ENCODE results near the gene MAML3.

The MAML3 gene

DNA sequence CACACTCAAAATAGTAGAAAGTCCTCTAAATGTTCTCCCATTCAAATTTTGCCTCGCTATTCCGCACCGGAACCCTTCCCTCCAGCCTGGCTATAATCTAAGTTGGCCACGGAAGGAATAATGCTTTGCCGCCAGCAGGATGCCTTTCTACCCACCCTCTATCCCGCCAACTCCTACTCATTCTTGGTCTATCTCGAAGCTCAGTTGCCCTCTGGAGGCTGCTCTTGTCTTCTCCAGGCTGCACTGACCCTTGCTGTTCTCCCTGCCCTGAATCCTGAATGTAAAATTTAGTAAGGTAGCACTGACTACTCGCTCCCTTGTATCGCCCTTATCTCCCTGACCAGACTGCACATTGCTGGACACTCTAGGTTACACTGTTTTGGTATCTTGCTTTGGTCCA, 275.9 kb downstream of the MAML3 start:
- TF ChIP-seq TEAD4 (IDR thresholded peaks at IDR 0.05), result no peak
- no peak for TF ChIP-seq FOXM1 (IDR thresholded peaks at IDR 0.05; ENCODE audit: borderline replicate concordance, low read depth)
- TF ChIP-seq TAF1 (IDR thresholded peaks at IDR 0.05; ENCODE audit: low read depth), result no peak
- TF ChIP-seq CEBPB (IDR thresholded peaks at IDR 0.05), result no peak
- no peak for TF ChIP-seq EP300 (IDR thresholded peaks at IDR 0.05; ENCODE audit: borderline replicate concordance)
- TF ChIP-seq RAD21 (IDR thresholded peaks at IDR 0.05; ENCODE audit: low read depth), result no peak
- TF ChIP-seq ZBTB7A (IDR thresholded peaks at IDR 0.05; ENCODE audit: low read depth), result no peak
- TF ChIP-seq, protein P1, sequence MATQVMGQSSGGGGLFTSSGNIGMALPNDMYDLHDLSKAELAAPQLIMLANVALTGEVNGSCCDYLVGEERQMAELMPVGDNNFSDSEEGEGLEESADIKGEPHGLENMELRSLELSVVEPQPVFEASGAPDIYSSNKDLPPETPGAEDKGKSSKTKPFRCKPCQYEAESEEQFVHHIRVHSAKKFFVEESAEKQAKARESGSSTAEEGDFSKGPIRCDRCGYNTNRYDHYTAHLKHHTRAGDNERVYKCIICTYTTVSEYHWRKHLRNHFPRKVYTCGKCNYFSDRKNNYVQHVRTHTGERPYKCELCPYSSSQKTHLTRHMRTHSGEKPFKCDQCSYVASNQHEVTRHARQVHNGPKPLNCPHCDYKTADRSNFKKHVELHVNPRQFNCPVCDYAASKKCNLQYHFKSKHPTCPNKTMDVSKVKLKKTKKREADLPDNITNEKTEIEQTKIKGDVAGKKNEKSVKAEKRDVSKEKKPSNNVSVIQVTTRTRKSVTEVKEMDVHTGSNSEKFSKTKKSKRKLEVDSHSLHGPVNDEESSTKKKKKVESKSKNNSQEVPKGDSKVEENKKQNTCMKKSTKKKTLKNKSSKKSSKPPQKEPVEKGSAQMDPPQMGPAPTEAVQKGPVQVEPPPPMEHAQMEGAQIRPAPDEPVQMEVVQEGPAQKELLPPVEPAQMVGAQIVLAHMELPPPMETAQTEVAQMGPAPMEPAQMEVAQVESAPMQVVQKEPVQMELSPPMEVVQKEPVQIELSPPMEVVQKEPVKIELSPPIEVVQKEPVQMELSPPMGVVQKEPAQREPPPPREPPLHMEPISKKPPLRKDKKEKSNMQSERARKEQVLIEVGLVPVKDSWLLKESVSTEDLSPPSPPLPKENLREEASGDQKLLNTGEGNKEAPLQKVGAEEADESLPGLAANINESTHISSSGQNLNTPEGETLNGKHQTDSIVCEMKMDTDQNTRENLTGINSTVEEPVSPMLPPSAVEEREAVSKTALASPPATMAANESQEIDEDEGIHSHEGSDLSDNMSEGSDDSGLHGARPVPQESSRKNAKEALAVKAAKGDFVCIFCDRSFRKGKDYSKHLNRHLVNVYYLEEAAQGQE (IDR thresholded peaks at IDR 0.05; ENCODE audit: low read depth), result no peak
- no peak for TF ChIP-seq EGR1 (IDR thresholded peaks at IDR 0.05)
- TF ChIP-seq, protein P2, sequence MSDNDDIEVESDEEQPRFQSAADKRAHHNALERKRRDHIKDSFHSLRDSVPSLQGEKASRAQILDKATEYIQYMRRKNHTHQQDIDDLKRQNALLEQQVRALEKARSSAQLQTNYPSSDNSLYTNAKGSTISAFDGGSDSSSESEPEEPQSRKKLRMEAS (IDR thresholded peaks at IDR 0.05), result no peak
- TF ChIP-seq, protein P3, sequence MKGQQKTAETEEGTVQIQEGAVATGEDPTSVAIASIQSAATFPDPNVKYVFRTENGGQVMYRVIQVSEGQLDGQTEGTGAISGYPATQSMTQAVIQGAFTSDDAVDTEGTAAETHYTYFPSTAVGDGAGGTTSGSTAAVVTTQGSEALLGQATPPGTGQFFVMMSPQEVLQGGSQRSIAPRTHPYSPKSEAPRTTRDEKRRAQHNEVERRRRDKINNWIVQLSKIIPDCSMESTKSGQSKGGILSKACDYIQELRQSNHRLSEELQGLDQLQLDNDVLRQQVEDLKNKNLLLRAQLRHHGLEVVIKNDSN (IDR thresholded peaks at IDR 0.05), result no peak
- no peak for TF ChIP-seq CREB1 (IDR thresholded peaks at IDR 0.05; ENCODE audit: low read depth)
- no peak for TF ChIP-seq TCF12 (IDR thresholded peaks at IDR 0.05; ENCODE audit: low read depth)
- TF ChIP-seq NFIC (IDR thresholded peaks at IDR 0.05), result no peak
- no peak for TF ChIP-seq YY1 (IDR thresholded peaks at IDR 0.05; ENCODE audit: low read depth)

DNA sequence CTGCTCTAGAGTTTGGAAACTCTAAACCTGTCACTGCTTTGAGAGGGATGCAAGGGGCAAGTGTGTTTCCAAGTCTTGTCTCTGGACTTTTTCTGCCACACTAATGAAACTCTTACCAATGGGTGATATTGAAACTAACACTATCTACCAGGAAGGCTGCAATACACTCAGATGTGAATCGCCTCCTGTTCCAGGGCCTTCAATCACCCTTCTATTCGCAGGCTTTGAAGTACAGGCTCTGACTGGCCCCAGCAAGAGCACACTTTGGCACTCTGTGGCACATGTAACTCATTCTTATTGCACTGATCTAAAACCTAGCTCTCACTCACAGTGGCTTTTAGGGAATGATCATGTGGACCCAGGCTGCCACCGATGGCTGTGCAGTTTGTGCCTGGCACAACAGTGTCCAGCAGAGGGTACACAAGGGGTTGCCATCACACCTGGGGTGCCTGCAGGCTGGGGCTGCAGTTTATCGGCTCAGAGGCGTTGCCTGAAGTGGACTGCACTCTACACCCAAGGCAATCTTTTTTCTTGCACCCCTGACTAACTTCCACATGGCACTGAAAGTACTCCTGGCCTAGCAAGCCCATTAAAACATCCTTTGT, 277.5 kb downstream of the MAML3 start:
- TF ChIP-seq NFIC (IDR thresholded peaks at IDR 0.05) (no peak), TAF1 (IDR thresholded peaks at IDR 0.05; ENCODE audit: low read depth) (no peak), CREB1 (IDR thresholded peaks at IDR 0.05; ENCODE audit: low read depth) (no peak), ZBTB7A (IDR thresholded peaks at IDR 0.05; ENCODE audit: low read depth) (no peak), YY1 (IDR thresholded peaks at IDR 0.05; ENCODE audit: low read depth) (no peak)

DNA sequence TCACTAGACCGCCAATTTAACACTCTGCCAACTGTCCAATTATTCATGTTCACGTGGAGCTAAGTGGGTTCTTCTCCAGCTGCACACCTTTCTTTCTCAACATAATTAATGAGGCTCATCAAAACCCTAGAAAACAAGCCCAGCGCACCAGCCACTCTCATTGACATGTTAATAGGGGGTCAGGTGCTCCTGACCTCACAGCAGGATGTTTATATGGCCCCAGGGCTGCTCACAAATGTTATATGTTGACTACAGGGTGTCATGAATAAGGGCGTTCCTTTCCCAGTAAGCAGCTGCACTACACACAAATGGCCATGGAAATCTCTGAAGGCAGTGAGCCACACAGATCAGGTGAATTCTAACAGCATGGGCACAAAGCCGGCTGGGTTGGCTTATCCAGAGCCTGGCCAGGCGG, 278.6 kb downstream of the MAML3 start:
- no peak for TF ChIP-seq CREB1 (IDR thresholded peaks at IDR 0.05; ENCODE audit: low read depth)

DNA sequence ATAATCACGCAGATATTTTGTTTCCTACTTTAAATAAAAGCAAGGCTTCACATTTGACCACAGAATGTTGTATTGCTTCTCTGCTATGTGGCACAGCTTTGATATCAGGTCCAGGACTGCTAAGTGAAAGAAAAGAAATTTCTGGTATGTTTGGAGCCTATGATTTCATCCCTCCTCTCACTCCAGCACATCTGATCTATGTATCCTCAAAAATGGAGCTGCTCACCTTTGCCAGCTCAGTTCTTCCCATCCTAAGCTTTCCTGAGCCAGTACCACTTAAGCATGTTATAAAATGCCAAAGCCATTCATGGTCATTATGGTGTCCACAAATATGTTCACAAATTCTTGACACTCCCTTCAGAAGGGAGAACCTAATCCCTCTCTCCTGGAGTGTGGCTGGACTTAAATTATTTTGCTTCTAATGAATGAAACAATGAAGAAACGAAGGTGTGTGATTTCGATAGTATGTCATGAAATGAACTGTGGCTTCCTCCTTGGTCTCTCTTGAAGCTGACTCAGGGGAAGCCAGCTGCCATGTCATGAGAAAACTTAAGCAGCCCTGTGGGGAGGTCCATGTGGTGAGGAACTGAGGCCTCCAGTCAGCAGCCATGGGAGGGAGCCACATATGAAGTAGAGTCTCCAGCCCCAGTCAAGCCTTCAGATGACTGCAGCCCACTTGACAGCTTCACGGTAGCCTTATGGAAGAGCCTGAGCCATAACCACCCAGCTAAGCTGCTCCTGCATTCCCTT, 280.7 kb downstream of the MAML3 start:
- TF ChIP-seq, protein P3 (IDR thresholded peaks at IDR 0.05), result no peak
- no peak for TF ChIP-seq YY1 (IDR thresholded peaks at IDR 0.05; ENCODE audit: low read depth)
- TF ChIP-seq TCF12 (IDR thresholded peaks at IDR 0.05; ENCODE audit: low read depth), result no peak
- TF ChIP-seq EP300 (IDR thresholded peaks at IDR 0.05; ENCODE audit: borderline replicate concordance), result no peak
- TF ChIP-seq, protein P1 (IDR thresholded peaks at IDR 0.05; ENCODE audit: low read depth), result no peak
- no peak for TF ChIP-seq CEBPB (IDR thresholded peaks at IDR 0.05)
- TF ChIP-seq FOXM1 (IDR thresholded peaks at IDR 0.05; ENCODE audit: borderline replicate concordance, low read depth), result no peak
- no peak for TF ChIP-seq TAF1 (IDR thresholded peaks at IDR 0.05; ENCODE audit: low read depth)
- TF ChIP-seq, protein P2 (IDR thresholded peaks at IDR 0.05), result no peak
- TF ChIP-seq EGR1 (IDR thresholded peaks at IDR 0.05), result no peak
- TF ChIP-seq CREB1 (IDR thresholded peaks at IDR 0.05; ENCODE audit: low read depth), result no peak
- TF ChIP-seq ZBTB7A (IDR thresholded peaks at IDR 0.05; ENCODE audit: low read depth), result no peak
- TF ChIP-seq RAD21 (IDR thresholded peaks at IDR 0.05; ENCODE audit: low read depth), result no peak

DNA sequence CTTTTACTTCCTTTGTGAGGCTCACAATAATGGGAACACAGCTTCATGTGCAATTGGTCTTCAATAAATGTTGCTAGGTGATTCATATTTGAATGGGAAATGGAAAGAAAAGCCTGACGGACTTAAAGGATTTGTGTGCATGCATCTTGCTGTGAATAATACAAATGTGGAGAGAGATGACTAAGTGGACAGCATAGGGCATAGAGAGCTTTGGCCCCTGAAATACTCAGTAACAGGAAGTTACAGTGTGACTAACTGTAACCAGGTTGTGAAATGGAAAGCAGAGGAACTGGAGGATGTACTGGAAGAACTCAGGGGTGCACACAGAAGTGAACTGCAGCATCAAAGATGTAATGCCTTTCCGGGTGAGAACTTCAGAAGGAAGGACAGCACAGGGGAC, 281.7 kb downstream of the MAML3 start:
- no peak for TF ChIP-seq TEAD4 (IDR thresholded peaks at IDR 0.05)
- TF ChIP-seq, protein P3 (IDR thresholded peaks at IDR 0.05), result no peak
- no peak for TF ChIP-seq NFIC (IDR thresholded peaks at IDR 0.05)
- TF ChIP-seq RAD21 (IDR thresholded peaks at IDR 0.05; ENCODE audit: low read depth), result no peak
- TF ChIP-seq, protein P2 (IDR thresholded peaks at IDR 0.05), result no peak
- TF ChIP-seq ZBTB7A (IDR thresholded peaks at IDR 0.05; ENCODE audit: low read depth), result no peak
- TF ChIP-seq FOXM1 (IDR thresholded peaks at IDR 0.05; ENCODE audit: borderline replicate concordance, low read depth), result no peak
- no peak for TF ChIP-seq EP300 (IDR thresholded peaks at IDR 0.05; ENCODE audit: borderline replicate concordance)
- TF ChIP-seq TCF12 (IDR thresholded peaks at IDR 0.05; ENCODE audit: low read depth), result no peak

All from Ishikawa (cell line).